SK-N-SH (cell line): Measurements from ENCODE around the gene PTPDC1. TPM values are rescaled to one million over a fixed set of nuclear protein-coding genes. Genes with fewer than 3 reads are reported as not detected.
A peak's percentile ranks its signal among the peaks of the same experiment; 100 is the strongest.

Experiments used
- CTCF ChIA-PET: fragments of 300-600, 350-600 bp; formaldehyde crosslinking; extraction: SDS; loops from one replicate; lab custom pipeline; 2021; lab: Yijun Ruan, JAX
- POLR2A ChIA-PET: fragments of 350-600 bp; sonication (Branson Sonifier 250); formaldehyde crosslinking; extraction: SDS; loops from one replicate; lab custom pipeline; 2020; ENCODE audit warnings: antibody characterized with exemption, inconsistent platforms; lab: Yijun Ruan, JAX
- DNase-seq: peaks from one replicate; pipeline ENCODE4 v3.0.0; 2012
- H2AFZ ChIP-seq: fragments of 200-600 bp; sonication (generic); 2 replicates; pipeline ENCODE4 v1.8.1; 2016; ENCODE audit warnings: antibody characterized with exemption, mild to moderate bottlenecking, low read depth
- H3F3A ChIP-seq: fragments of 200-600 bp; sonication (generic); replicated peaks from 2 replicates; pipeline ENCODE3; 2016; ENCODE audit warnings: antibody characterized with exemption, mild to moderate bottlenecking; ENCODE audit not compliant: insufficient read depth
- H3K27ac ChIP-seq, 2 experiments: fragments of 200-500 bp in 1 of 2; fragments of 200-600 bp in 1 of 2; sonication (Bioruptor generic) in 1 of 2; sonication (generic), shearing (Covaris generic) in 1 of 2; 2 replicates each; pipeline versions ENCODE4 v1.5.1 to v1.6.1; 2014 to 2016; ENCODE audit warnings: low read depth in 2 of 2, inconsistent platforms in 1 of 2, low read length in 1 of 2, mild to moderate bottlenecking in 1 of 2, mixed read lengths in 1 of 2
- H3K27me3 ChIP-seq: fragments of 200-600 bp; sonication (generic), shearing (Covaris generic); 2 replicates; pipeline ENCODE4 v1.6.1; 2016; ENCODE audit warnings: mixed run types; ENCODE audit not compliant: insufficient read depth
- H3K36me3 ChIP-seq, 2 experiments: fragments of 200-500 bp in 1 of 2; fragments of 200-600 bp in 1 of 2; sonication (Bioruptor generic) in 1 of 2; sonication (generic) in 1 of 2; replicated peaks in 1 of 2; 2 replicates each; pipeline versions ENCODE3 to v1.5.1; 2014 to 2016; ENCODE audit warnings: low read length in 1 of 2, mild to moderate bottlenecking in 1 of 2; ENCODE audit not compliant: insufficient read depth in 2 of 2, control insufficient read depth in 1 of 2
- H3K4me1 ChIP-seq, 2 experiments: fragments of 200-500 bp in 1 of 2; fragments of 200-600 bp in 1 of 2; sonication (Bioruptor generic) in 1 of 2; sonication (generic), shearing (Covaris generic) in 1 of 2; 2 replicates each; pipeline versions ENCODE4 v1.5.1 to v1.6.1; 2014 to 2016; ENCODE audit warnings: low read depth in 1 of 2, low read length in 1 of 2, mixed run types in 1 of 2; ENCODE audit not compliant: insufficient read depth in 2 of 2, control insufficient read depth in 1 of 2
- H3K4me2 ChIP-seq: fragments of 200-600 bp; sonication (generic), shearing (Covaris generic); 2 replicates; pipeline ENCODE4 v1.6.1; 2017; ENCODE audit warnings: mixed run types
- H3K4me3 ChIP-seq, 2 experiments: fragments of 200-500 bp in 1 of 2; fragments of 200-600 bp in 1 of 2; sonication (Bioruptor generic) in 1 of 2; sonication (generic), shearing (Covaris generic) in 1 of 2; 2 replicates each; pipeline versions ENCODE4 v1.5.1 to v1.8.1; 2014 to 2016; ENCODE audit warnings: low read depth in 2 of 2, inconsistent platforms in 1 of 2, low read length in 1 of 2, mild to moderate bottlenecking in 1 of 2, mixed read lengths in 1 of 2, moderate library complexity in 1 of 2
- H3K79me2 ChIP-seq: fragments of 200-600 bp; sonication (generic); 2 replicates; pipeline ENCODE4 v1.8.1; 2017; ENCODE audit warnings: mild to moderate bottlenecking; ENCODE audit not compliant: insufficient read depth
- H3K9ac ChIP-seq: fragments of 200-600 bp; sonication (generic); 2 replicates; pipeline ENCODE4 v1.6.1; 2017; ENCODE audit warnings: mixed run types
- H3K9me2 ChIP-seq: fragments of 200-600 bp; sonication (generic); 2 replicates; pipeline ENCODE4 v1.6.1; 2017; ENCODE audit warnings: mixed run types
- H3K9me3 ChIP-seq: fragments of 200-600 bp; sonication (generic); 2 replicates; pipeline ENCODE4 v1.6.1; 2017; ENCODE audit warnings: mixed run types, mild to moderate bottlenecking, moderate library complexity
- H4K20me1 ChIP-seq: fragments of 200-600 bp; sonication (generic); 2 replicates; pipeline ENCODE4 v1.6.1; 2017; ENCODE audit warnings: mild to moderate bottlenecking, mixed run types; ENCODE audit not compliant: insufficient read depth
- CTCF ChIP-seq: fragments of 200-600 bp; sonication (generic); IDR thresholded peaks from 2 replicates; pipeline ENCODE4 v1.6.1; 2017; ENCODE audit warnings: antibody characterized with exemption, mild to moderate bottlenecking, moderate library complexity
- ELF1 ChIP-seq: IDR thresholded peaks from 2 replicates; pipeline ENCODE4 v1.4.0; 2012
- EP300 ChIP-seq, 2 experiments: IDR thresholded peaks; 2 replicates each; pipeline versions ENCODE4 v1.4.0 to v1.6.1; 2012; ENCODE audit warnings: borderline replicate concordance in 1 of 2, low read depth in 1 of 2, low read length in 1 of 2
- EZH2phosphoT487 ChIP-seq: fragments of 200-600 bp; sonication (generic); IDR thresholded peaks from 2 replicates; pipeline ENCODE4 v1.6.1; 2017; ENCODE audit warnings: low read depth, mixed run types, mild to moderate bottlenecking, antibody characterized with exemption, moderate library complexity, borderline replicate concordance
- FOXJ3 ChIP-seq: sonication (generic); formaldehyde crosslinking; IDR thresholded peaks from 2 replicates; pipeline ENCODE4 v1.5.1; 2020; ENCODE audit warnings: mild to moderate bottlenecking, missing genetic modification reagents
- FOXM1 ChIP-seq: IDR thresholded peaks from 2 replicates; pipeline ENCODE4 v1.4.0; 2012; ENCODE audit warnings: low read depth, mild to moderate bottlenecking
- GABPA ChIP-seq: IDR thresholded peaks from 2 replicates; pipeline ENCODE4 v1.4.0; 2012; ENCODE audit warnings: low read depth, mild to moderate bottlenecking
- GATA2 ChIP-seq: sonication (generic); formaldehyde crosslinking; IDR thresholded peaks from 2 replicates; pipeline ENCODE4 v1.5.0; 2020; ENCODE audit warnings: mild to moderate bottlenecking, missing genetic modification reagents
- IRF3 ChIP-seq: fragments of 150-350 bp; IDR thresholded peaks from 2 replicates; pipeline ENCODE4 v1.6.1; 2016; ENCODE audit warnings: mild to moderate bottlenecking, low read depth, low read length
- JUND ChIP-seq: IDR thresholded peaks from 2 replicates; pipeline ENCODE4 v1.4.0; 2012
- MAX ChIP-seq: IDR thresholded peaks from 2 replicates; pipeline ENCODE4 v1.4.0; 2012; ENCODE audit warnings: low read depth
- MXI1 ChIP-seq: IDR thresholded peaks from 2 replicates; pipeline ENCODE4 v1.6.1; 2012; ENCODE audit warnings: mild to moderate bottlenecking, low read depth, low read length, improper control_type of control experiment
- PBX3 ChIP-seq: IDR thresholded peaks from 2 replicates; pipeline ENCODE4; 2012
- POLR2AphosphoS5 ChIP-seq: IDR thresholded peaks from 2 replicates; pipeline ENCODE4 v1.6.1; 2012; ENCODE audit warnings: low read depth, low read length
- RAD21 ChIP-seq: IDR thresholded peaks from 2 replicates; pipeline ENCODE4 v1.6.1; 2012; ENCODE audit warnings: mild to moderate bottlenecking, low read length
- RFX5 ChIP-seq: IDR thresholded peaks from 2 replicates; pipeline ENCODE4 v1.6.1; 2012; ENCODE audit warnings: mild to moderate bottlenecking, improper control_type of control experiment, low read length
- RXRA ChIP-seq: IDR thresholded peaks from 2 replicates; pipeline ENCODE4 v1.4.0; 2012; ENCODE audit warnings: low read depth, mild to moderate bottlenecking, borderline replicate concordance
- SMC3 ChIP-seq: IDR thresholded peaks from 2 replicates; pipeline ENCODE4 v1.6.1; 2012; ENCODE audit warnings: low read depth, low read length, improper control_type of control experiment
- TAF1 ChIP-seq: IDR thresholded peaks from 2 replicates; pipeline ENCODE4 v1.6.1; 2012; ENCODE audit warnings: low read depth, mild to moderate bottlenecking, low read length, moderate library complexity, borderline replicate concordance
- TCF12 ChIP-seq: IDR thresholded peaks from 2 replicates; pipeline ENCODE4 v1.4.0; 2012
- USF2 ChIP-seq: fragments of 150-350 bp; IDR thresholded peaks from 2 replicates; pipeline ENCODE4 v1.6.1; 2017; ENCODE audit warnings: antibody characterized with exemption, low read length, low read depth, borderline replicate concordance
- YY1 ChIP-seq: IDR thresholded peaks from 2 replicates; pipeline ENCODE4 v1.4.0; 2012; ENCODE audit warnings: low read depth, mild to moderate bottlenecking
- WGBS: methylation state at CpG from one replicate; pipeline ENCODE4 v1.1.6; 2017; ENCODE audit warnings: low lambda C conversion rate; 5-methylcytosine and 5-hydroxymethylcytosine counted together
- polyA plus RNA-seq, 3 experiments: library from polyadenylated mRNA; depleted of rRNA; stranded (reverse); fragments of >200 nt; gene quantifications; 2 replicates each; pipeline ENCODE4 v1.2.3, GENCODE V29; 2012

PTPDC1 gene
- polyA plus RNA-seq, 1 of the 3 experiments (the other 2 are of a cell fraction) = 3.7 TPM

GRCh38 chr9:94065535-94065961 is 18.7 kb upstream of the PTPDC1 start:
- Histone ChIP-seq H3K27ac (no peak overlapping the region), H3K79me2 (no peaks in the 10 kb centered on the region), H3K4me1 (no peaks in the 10 kb centered on the region), H3K4me3 (no peak overlapping the region; a peak in 1 of 4 replicates), H3F3A (peaks cover 4% of the 10 kb centered on the region), H2AFZ (no peak overlapping the region), H3K9ac (no peak overlapping the region), H4K20me1 (no peaks in the 10 kb centered on the region), H3K9me3 (no peaks in the 10 kb centered on the region), H3K36me3 (peaks cover 0 to 4% of the 10 kb centered on the region in 2 experiments), H3K4me2 (no peak overlapping the region), H3K27me3 (no peaks in the 10 kb centered on the region), H3K9me2 (no peaks in the 10 kb centered on the region)
- DNase-seq = peak; percentile 46
- ChIA-PET CTCF (interaction anchor here (0.6 to 6.0 kb wide), 23 partner anchors 10 to 179 kb away, joined by 3 to 142 read pairs (median 3); no protein-coding TSS in a partner anchor), POLR2A (interaction anchor here (0.8 kb wide), 1 partner anchor 146 kb away, joined by 3 read pairs; no protein-coding TSS in a partner anchor)
- WGBS = 28% methylated on average over 2 of the region's 2 CpGs
- TF ChIP-seq JUND (no peak), RAD21 (peak; percentile 86), EP300 (IDR thresholded peaks at IDR 0.05; ENCODE audit: borderline replicate concordance in 1 of 2, low read depth in 1 of 2, low read length in 1 of 2) (no peak), SMC3 (peak; percentile 85), CTCF (peak; percentile 89)

- WGBS = 98% methylated on average over 2 of the region's 2 CpGs
- H3K4me1 ChIP-seq = no peaks in the 10 kb centered on the region
- no peak overlapping the region for H3K4me3 ChIP-seq
- H3F3A ChIP-seq = peaks cover 4% of the 10 kb centered on the region
- TF ChIP-seq POLR2AphosphoS5 (no peak), PBX3 (no peak), IRF3 (no peak), TCF12 (no peak), GABPA (no peak), YY1 (no peak), MAX (no peak), ELF1 (no peak), FOXM1 (no peak), USF2 (no peak), RFX5 (no peak), MXI1 (no peak), EZH2phosphoT487 (no peak), TAF1 (no peak), FOXJ3 (no peak), RXRA (no peak), GATA2 (CRISPR knock-in tag) (no peak), JUND (no peak)
- POLR2A ChIA-PET = no interaction called here
- H3K9me3 ChIP-seq = no peaks in the 10 kb centered on the region
- H3K79me2 ChIP-seq = no peaks in the 10 kb centered on the region
- DNase-seq = no peak
- no peak overlapping the region for H2AFZ ChIP-seq
- peaks cover 0 to 16% of the 10 kb centered on the region in 2 experiments for H3K36me3 ChIP-seq
- no peaks in the 10 kb centered on the region for H3K27me3 ChIP-seq
- CTCF ChIA-PET = interaction anchor here (0.7 to 6.0 kb wide), 4 partner anchors 53 to 1577 kb away, joined by 3 to 142 read pairs (median 11); no protein-coding TSS in a partner anchor
- no peak overlapping the region for H3K27ac ChIP-seq
- H3K4me2 ChIP-seq = no peak overlapping the region
- H3K9me2 ChIP-seq = no peaks in the 10 kb centered on the region
- no peaks in the 10 kb centered on the region for H4K20me1 ChIP-seq
- H3K9ac ChIP-seq = no peak overlapping the region
These were observed 16.0 kb upstream of the PTPDC1 start for GRCh38 chr9:94068257-94068656.
